GM21529 (cell line): Measurements from ENCODE around the gene FXYD3.

ENCODE experiments used
- ATAC-seq: cut with Tn5 transposase; IDR thresholded peaks from one replicate; pipeline ENCODE4 v1.9.1; 2021; ENCODE audit not compliant: unreplicated experiment

Gene FXYD3

GRCh38 chr19:35157431-35157830 is 41.8 kb downstream of the FXYD3 start:
- no peak for ATAC-seq

DNA sequence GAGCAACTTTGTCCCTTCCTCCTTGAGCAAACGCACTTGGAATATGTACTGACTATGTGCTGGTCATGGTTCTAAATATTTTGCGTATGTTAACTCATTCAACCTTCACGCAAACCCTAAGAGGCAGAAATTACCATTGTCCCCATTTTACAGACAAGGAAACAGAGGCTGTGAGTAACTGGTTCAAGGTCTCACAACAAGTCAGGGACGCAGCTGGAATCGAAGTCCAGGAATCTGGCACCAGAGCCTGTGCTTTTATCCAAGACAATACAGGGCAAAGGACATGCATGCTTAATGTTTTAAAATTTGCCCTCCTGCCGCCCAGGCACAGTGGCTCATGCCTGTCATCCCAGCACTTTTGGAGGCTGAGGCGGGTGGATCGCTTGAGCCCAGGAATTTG is 44.0 kb downstream of the FXYD3 start:
- no peak for ATAC-seq

GRCh38 chr19:35160629-35161433 is 45.2 kb downstream of the FXYD3 start:
- ATAC-seq: no peak

- ATAC-seq: no peak
Measured at GRCh38 chr19:35161434-35161743, 45.8 kb downstream of the FXYD3 start.

DNA sequence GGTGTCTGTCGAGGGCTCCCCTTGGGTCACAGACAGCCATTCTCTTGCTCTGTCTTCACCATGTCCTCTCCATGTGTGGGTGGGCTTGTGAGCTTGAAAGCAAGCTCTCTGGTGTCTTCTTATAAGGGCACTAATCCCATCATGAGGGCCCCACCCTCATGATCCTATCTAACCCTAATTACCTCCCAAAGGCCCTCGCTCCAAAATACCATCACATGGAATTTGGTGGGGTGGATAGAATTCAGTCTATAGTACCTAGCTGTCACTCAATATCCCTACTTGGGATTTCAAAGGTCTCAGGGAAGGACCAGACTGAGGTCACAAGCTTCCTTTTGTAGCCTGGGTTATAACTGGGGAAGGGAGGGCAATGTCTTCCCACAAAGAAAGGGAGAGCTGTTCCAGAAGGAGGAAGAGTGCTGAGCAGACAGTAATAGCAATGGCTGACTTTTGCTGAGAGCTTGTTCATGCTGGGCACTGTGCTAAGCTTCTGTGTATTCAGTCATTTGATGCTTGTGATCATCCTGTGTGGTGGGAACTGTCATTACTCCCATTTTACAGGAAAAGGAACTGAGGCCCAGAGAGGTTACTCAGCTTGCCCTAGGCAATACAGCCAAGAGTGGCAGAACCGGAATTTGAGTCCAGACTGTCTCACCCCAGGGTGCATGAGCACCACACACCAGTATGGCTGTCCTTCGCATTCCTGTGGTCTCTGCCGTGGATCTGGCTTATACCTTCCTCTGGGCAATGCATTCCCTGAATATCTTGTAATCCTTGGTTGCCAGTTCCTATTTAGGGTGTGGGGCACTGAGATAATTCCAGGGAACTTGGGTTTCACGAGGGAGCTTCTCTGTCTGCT is 47.1 kb downstream of the FXYD3 start:
- ATAC-seq: no peak

- ATAC-seq: no peak
Measured at GRCh38 chr19:35164418-35164817, 48.8 kb downstream of the FXYD3 start.

DNA sequence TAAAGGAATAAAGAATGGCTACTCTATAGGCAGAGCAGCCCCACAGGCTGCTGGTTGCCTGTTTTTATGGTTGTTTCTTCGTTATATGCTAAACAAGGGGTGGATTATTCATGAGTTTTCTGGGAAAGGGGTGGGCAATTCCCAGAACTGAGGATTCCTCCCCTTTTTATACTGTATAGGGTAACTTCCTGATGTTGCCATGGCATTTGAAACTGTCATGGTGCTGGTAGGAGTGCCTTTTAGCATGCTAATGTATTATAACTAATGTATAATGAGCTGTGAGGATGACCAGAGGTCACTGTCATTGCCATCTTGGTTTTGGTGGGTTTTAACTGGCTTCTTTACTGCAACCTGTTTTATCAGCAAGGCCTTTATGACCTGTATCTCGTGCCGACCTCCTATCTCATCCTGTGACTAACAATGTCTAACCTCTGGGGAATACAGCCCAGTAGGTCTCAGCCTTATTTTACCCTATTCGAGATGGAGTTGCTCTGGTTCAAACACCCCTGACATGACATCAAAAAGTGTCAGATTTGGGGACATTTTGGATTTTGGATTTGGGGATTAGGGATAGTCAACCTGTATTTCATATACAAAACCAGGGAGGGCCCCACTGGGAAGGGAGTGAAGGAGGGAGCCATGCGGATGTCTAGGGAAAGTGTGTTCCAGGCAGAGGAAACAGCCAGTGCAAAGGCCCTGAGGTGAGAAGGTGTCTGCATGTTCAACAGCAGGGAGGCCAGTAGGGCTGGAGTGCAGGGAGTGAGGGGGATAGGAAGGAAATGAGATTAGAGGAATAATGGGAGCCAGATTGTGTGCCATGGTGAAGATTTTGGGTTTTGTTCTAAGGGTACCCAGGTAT is 49.8 kb downstream of the FXYD3 start:
- no peak for ATAC-seq

DNA sequence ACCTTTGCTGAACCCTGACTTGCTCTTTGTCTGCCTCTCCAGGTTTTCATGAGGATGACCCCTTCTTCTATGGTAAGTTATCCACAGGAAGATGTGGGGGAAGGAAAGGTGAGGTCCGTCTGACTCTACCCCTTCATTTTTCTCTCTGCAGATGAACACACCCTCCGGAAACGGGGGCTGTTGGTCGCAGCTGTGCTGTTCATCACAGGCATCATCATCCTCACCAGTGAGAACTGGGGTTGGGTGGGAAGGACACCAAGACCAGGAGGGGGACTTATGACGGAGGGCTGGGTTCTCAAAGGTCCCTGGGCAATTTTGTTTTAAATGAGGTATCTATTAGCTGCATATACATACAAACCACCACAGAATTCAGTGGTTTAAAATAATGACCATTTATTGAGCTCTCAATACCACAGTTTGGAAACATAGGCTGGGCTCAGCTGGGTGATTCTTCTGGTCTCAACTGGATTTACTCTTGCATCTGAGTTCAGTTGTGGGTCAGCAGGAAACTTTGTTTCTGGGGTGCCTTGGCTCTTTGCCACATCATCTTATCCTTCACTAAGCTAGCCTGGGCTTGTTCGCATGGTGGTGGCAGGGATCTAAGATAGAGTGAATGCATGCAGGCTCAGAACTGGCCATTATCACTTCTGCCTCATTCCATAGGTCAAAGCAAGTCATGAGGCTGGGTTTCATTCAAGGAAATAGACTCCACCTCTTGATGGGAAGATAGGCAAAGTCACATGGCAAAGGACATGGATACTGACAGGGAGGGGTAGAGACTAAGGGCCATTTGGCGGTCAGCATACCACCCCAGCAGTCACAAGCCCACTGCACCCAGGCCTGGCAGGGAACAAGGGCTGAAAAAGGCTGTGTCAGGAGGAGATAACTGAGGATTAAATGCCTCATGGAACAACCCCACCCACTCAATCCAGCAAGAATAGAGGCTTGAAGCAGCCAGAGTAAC is 50.8 kb downstream of the FXYD3 start:
- no peak for ATAC-seq

DNA sequence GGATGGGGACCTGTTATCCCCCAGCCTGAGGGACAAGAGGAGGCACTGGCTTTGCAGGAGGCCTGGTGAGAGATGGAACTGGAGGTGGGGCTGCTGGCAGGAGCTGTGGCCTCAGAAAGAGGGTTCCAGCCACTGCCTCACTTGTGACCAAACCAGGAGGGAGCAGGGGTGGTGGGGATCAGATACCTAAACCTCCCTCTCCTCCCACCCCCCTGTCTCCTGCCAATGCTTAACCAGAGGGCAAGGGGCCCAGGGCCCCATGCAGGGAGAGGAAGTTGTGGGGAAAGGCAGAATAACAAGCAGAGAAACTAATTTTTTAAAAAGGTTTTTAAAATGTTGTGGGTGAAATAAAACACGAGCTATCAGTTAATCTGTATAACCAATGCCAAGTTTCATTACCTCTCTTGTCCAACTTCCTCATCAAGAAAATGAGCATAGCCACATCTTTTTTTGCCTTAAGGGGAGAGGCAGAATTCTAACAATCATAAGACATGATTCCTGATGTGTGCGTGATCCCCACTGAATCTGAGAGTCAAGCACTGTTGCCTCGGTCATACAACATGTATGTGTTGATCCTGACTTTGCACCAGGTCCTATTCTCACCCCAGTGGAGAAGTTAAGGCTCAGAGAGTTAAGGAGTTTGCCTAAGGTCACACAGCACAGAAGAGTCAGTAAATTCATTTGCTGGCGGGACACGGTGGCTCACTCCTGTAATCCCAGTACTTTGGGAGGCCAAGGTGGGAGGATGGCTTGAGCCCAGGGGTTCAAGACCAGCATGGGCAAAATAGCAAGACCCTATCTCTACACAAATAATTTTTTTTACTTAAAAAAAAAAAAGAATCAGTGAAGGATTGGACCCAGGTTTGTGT is 51.9 kb downstream of the FXYD3 start:
- ATAC-seq: no peak

DNA sequence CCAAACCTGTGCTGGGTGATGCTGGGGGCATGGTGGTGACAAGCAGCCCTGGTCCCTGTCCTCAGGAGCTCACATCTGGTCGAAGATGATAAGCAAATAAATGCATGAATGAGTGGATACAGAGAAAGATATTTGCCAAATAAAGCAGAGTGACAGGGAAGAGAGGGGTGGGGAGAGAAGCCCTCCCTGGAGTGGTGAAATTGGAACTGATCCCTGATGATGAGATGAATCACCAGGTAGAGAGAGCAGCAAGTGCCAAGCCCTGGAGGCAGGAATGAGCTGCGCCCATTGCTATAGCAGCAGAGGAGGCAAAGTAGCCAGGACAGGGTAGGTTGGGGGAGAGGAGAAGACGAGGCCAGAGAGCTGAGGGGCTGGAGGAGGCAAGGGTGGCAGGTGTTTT is 52.6 kb downstream of the FXYD3 start:
- ATAC-seq: no peak

DNA sequence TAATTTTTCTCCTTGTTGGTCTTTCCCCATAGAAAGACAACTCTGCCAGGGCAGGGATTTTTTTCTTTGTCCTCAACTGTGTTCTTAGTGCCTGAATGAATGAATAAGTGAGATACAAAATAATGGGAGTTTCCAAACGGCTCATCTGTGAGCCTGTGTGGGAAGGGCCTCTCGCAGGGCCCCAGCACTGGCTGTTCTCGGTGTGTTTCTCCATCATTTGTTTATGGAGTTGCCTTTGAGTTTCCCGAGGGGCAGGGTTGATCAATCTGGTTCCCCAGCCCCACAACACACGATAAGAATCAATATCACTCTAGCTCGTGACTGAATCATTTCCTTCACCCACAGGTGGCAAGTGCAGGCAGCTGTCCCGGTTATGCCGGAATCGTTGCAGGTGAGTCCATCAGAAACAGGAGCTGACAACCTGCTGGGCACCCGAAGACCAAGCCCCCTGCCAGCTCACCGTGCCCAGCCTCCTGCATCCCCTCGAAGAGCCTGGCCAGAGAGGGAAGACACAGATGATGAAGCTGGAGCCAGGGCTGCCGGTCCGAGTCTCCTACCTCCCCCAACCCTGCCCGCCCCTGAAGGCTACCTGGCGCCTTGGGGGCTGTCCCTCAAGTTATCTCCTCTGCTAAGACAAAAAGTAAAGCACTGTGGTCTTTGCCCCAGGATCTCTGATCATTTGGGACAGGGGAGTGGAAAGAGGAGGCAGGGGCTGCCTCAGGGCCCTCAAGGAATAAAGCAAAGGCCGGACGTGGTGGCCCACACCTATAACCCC is 53.8 kb downstream of the FXYD3 start:
- ATAC-seq: no peak

DNA sequence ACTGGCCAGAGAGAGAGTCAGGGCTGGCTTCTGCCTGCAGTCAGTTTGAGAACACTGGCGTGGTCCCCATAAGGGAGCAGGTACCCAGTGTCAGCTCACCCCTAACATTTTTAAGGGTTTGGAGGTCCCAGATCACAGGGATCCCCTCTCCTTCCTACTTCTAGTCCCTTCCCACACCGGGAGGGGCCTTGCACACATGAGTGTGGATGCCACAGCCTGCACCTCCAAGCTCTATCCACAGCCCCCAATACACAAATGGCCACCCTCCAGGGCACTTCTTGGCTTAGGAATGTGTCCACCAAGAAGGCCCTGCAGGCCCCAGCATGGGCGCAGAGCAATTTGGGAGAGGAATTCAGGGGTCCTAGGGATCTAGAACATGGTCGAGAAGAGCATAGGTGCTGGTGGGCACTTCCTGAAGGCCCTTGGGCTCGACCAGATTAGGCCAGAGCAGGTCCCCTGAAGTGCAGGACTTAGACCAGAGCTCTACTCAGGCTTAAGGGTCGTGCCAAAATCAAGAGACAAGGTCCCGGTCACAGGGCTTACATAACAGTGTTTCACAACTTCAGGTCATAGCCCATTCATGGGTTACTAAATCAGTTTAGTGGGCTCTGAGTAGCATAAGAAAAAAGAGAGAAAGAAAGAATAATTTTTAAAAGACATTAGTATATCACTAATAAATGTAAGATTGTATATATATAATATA is 54.9 kb downstream of the FXYD3 start:
- ATAC-seq: no peak

- no peak for ATAC-seq
Measured at GRCh38 chr19:35171730-35172129, 56.1 kb downstream of the FXYD3 start.
